Psoas muscle (tissue), 8 donors: ENCODE measurements around the gene UBR3. TPM values are rescaled to one million over a fixed set of nuclear protein-coding genes. Genes with fewer than 3 reads are reported as not detected.
"Not testable (repeated sequence)": the region's sequence is repeated elsewhere in the genome, so short reads cannot be mapped to it uniquely, and the experiment has no call there.

ENCODE experiments used
- ATAC-seq, 4 donors: fragments of 200-7000 bp; cut with Tn5 transposase; one replicate each; pipeline ENCODE4 v1.9.1; 2020; ENCODE audit warnings: moderate library complexity in 3 of 4, mild to moderate bottlenecking in 2 of 4
- DNase-seq, 2 donors: peaks; one replicate each; pipeline ENCODE4 v3.0.0-alpha.2; 2020
- H3K27ac ChIP-seq: fragments of 200-600 bp; one replicate; pipeline ENCODE4 v1.8.0; 2022
- H3K27me3 ChIP-seq, 3 donors: fragments of 200-600 bp in 1 of 3; one replicate each; pipeline versions ENCODE4 v1.6.1 to v1.8.0; 2013 to 2022; ENCODE audit warnings: low read length in 2 of 3, mild to moderate bottlenecking in 2 of 3, moderate library complexity in 1 of 3; ENCODE audit not compliant: insufficient read depth in 3 of 3
- H3K36me3 ChIP-seq, 2 donors: fragments of 200-600 bp in 1 of 2; one replicate each; pipeline versions ENCODE4 v1.6.1 to v1.8.0; 2013 to 2022; ENCODE audit warnings: low read depth in 1 of 2, mild to moderate bottlenecking in 1 of 2, moderate library complexity in 1 of 2; ENCODE audit not compliant: insufficient read depth in 1 of 2
- H3K4me1 ChIP-seq: fragments of 200-600 bp; one replicate; pipeline ENCODE4 v1.8.0; 2022
- H3K4me3 ChIP-seq: fragments of 200-600 bp; one replicate; pipeline ENCODE4 v1.8.0; 2022; ENCODE audit warnings: mild to moderate bottlenecking
- H3K9me3 ChIP-seq: fragments of 200-600 bp; one replicate; pipeline ENCODE4 v1.8.0; 2022
- WGBS, 3 donors: extraction: QIAGEN DNeasy Blood & Tissue Kit; methylation state at CpG; one replicate each; pipeline versions ENCODE4 v1.1.6 to v1.1.7; 2013; 5-methylcytosine and 5-hydroxymethylcytosine counted together
- intact Hi-C, 2 donors: fragments of 100-400 bp; cut with DNase I; formaldehyde crosslinking; loops; one replicate each; pipeline versions ENCODE4 v1.11.0 to v1.14.2; 2022
- polyA plus RNA-seq, 3 donors: library from polyadenylated mRNA; stranded (reverse); fragments of 200-250 nt; gene quantifications; one replicate each; pipeline ENCODE4 v1.2.3, GENCODE V29; 2013
- total RNA-seq, 4 donors: library from RNA; stranded (reverse); fragmentation: NEBNext Ultra II Directional in 2 of 4; extraction: Animal tissue kit (Norgen Biotek cat#: 25700) in 2 of 4; gene quantifications; one replicate each; pipeline versions ENCODE4 v1.2.1 to v1.2.4, GENCODE V29; 2021 to 2023
- TF ChIP-seq, protein P1 (sequence below): fragments of 200-600 bp; IDR thresholded peaks from one replicate; pipeline ENCODE4 v1.8.0; 2022; ENCODE audit warnings: antibody characterized with exemption
- donor health status: healthy with polysubstance abuse.
- donor health status: DM: no; HTN: no; CAD: no; lungs with moderate emphysema.
- donor health status: Bipolar disorder and iron deficiency.
- donor health status: healthy.
- donor health status: DM: yes; HTN: yes; CAD: no.
- donor health status: DM: no; HTN: no; CAD: no.
- donor health status: DM: no; HTN: no; CAD: no.
- donor health status: DM: yes; HTN: yes; CAD: no.

Gene UBR3
- total and polyA plus RNA-seq, 7 donors: 28.7 to 202 (median 160) TPM

DNA sequence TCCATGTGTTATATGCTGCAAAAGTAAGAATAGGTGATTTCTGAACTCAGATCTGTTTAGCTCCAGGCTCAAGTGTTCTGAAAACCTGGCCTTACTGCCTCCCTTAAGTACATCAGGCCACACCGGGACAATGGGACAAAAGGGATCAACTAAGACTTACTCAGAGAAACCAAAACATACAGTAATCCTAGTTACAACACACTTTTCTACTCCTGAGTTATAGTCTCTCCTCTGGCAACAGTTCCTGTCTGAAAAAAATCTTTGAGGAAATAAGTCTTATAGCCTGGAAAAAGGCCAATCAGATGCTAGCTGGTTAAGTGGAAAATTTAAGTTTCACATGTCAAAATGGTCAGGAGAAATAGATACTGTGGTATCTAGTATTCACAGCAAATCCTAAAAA lies 8.1 kb upstream of the UBR3 start:
- DNase-seq: no peak
- Histone ChIP-seq H3K27me3 (no peaks in the 10 kb centered on the region), H3K27ac (no peak overlapping the region), H3K36me3 (peaks cover 2 to 74% of the 10 kb centered on the region in 2 donors), H3K9me3 (no peaks in the 10 kb centered on the region), H3K4me1 (peaks cover 27% of the 10 kb centered on the region), H3K4me3 (no peak overlapping the region)
- ATAC-seq: no peak
- intact Hi-C loops: no loop called here
- WGBS, 3 donors: 72 to 79% (median 79%) methylated on average over 1 of the region's 1 CpG
- TF ChIP-seq, protein P1, sequence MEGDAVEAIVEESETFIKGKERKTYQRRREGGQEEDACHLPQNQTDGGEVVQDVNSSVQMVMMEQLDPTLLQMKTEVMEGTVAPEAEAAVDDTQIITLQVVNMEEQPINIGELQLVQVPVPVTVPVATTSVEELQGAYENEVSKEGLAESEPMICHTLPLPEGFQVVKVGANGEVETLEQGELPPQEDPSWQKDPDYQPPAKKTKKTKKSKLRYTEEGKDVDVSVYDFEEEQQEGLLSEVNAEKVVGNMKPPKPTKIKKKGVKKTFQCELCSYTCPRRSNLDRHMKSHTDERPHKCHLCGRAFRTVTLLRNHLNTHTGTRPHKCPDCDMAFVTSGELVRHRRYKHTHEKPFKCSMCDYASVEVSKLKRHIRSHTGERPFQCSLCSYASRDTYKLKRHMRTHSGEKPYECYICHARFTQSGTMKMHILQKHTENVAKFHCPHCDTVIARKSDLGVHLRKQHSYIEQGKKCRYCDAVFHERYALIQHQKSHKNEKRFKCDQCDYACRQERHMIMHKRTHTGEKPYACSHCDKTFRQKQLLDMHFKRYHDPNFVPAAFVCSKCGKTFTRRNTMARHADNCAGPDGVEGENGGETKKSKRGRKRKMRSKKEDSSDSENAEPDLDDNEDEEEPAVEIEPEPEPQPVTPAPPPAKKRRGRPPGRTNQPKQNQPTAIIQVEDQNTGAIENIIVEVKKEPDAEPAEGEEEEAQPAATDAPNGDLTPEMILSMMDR: no peak

DNA sequence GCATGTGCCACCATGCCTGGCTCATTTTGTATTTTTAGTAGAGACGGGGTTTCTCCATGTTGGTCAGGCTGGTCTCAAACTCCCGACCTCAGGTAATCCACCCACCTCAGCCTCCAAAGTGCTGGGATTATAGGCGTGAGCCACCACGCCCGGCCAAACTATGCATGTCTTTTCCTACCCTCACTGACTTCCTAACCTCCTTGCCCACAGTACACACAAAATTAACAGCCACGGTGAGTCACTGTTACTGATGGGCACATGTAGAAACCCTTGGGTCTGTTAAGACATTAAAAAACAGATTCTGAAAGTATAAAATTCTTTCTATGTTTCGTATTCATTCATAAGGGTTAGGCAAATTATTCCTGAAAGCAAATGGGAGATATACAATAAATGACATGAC lies 7.2 kb upstream of the UBR3 start:
- H3K4me3 ChIP-seq, H3K27me3 ChIP-seq, ATAC-seq, DNase-seq, intact Hi-C loops, H3K27ac ChIP-seq, H3K9me3 ChIP-seq: not testable (repeated sequence)
- 82 to 89% (median 86%) methylated on average over 7 of the region's 7 CpGs for WGBS, 3 donors
- Histone ChIP-seq H3K4me1 (peaks cover 27% of the 10 kb centered on the region), H3K36me3 (peaks cover 2 to 64% of the 10 kb centered on the region in 2 donors)

DNA sequence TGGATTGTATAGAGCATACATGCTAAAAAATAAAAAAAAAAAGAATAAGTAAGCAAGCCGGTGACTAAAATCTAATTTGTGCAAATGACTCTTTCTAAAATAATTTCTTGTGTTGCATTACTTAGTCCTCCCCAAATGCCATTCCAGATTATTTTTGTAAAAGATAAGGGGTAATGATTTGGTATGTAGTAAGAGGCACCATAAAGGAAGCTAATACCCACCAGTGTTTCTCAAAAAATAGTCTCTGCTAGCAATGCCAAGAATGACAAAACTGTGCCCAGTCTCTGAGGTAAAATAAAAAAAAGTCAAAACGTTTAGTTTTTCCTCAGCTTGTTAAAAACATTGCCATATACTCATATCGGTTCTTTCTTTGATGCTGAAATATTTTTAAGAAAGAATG lies 5.2 kb upstream of the UBR3 start:
- H3K27me3 ChIP-seq: no peaks in the 10 kb centered on the region
- peak overlapping the region; percentile 88 for H3K4me3 ChIP-seq
- no peak for DNase-seq
- ATAC-seq: no peak
- H3K36me3 ChIP-seq: peaks cover 2 to 44% of the 10 kb centered on the region in 2 donors
- no peak overlapping the region for H3K27ac ChIP-seq
- intact Hi-C loops: no loop called here
- TF ChIP-seq, protein P1: no peak
- H3K9me3 ChIP-seq: no peaks in the 10 kb centered on the region
- WGBS, 3 donors: 64 to 77% (median 65%) methylated on average over 3 of the region's 3 CpGs
- H3K4me1 ChIP-seq: peaks cover 30% of the 10 kb centered on the region

DNA sequence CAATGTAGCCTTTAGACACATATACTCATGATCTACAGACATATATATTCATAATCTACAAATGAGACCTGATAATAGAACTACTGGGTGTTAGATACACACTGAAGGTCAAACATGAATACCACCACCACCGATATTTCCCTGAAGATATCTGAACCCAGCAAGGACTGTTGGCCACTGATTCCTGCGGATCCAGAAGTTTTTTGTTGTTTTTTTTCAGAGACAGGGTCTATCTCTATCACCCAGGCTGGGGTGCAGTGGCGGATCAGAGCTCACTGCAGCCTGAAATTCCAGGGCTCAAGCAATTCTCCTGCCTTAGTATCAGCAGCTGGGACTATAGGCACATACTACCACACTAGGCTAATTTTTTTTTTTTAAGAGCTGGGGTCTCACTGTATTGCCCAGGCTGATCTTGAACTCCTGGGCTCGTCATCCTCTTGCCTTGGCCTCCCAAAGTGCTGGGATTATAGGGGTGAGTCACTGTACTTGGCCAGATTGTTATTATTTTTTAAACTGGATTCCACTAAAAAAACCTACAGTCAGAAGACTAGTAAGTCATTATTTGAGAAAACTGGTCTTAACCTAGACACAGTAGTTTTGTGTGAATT lies 4.4 kb upstream of the UBR3 start:
- WGBS, 3 donors: 82 to 90% (median 84%) methylated on average over 4 of the region's 4 CpGs
- H3K4me3 ChIP-seq: peak overlapping the region; percentile 88

DNA sequence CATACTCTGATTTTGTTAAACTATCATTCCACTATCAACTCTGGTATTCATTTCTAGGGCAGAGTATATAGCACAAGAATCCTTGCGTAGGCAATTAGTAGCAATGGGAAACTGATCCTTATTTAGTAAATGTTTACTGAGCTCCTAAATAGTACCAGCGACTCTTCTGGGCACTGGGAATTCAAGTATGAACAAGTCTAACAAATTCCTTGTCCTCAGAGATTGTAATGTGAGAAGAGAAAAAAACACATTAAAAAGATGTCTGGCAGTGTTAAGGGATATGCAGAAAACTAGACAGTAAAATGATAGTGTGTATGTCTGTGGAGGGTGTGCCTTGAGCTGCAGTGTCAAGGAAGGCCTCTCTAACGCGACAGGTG lies 3.3 kb upstream of the UBR3 start:
- intact Hi-C loops: loop anchor here in 1 of 2 donors (2.0 kb wide), 1 partner anchor 103 kb away; no protein-coding TSS in a partner anchor
- DNase-seq: no peak
- peaks cover 31% of the 10 kb centered on the region for H3K4me1 ChIP-seq
- 11 to 17% (median 11%) methylated on average over 4 of the region's 4 CpGs for WGBS, 3 donors
- H3K27ac ChIP-seq: peak overlapping the region; percentile 98
- no peaks in the 10 kb centered on the region for H3K9me3 ChIP-seq
- TF ChIP-seq, protein P1: no peak
- H3K27me3 ChIP-seq: no peaks in the 10 kb centered on the region
- peak overlapping the region; percentile 88 for H3K4me3 ChIP-seq
- no peak for ATAC-seq
- H3K36me3 ChIP-seq: peaks cover under 1 to 25% of the 10 kb centered on the region in 2 donors

More for the DNA sequence above, 4.4 kb upstream of the UBR3 start:
- TF ChIP-seq, protein P1: no peak
- no peaks in the 10 kb centered on the region for H3K9me3 ChIP-seq
- peaks cover 2 to 36% of the 10 kb centered on the region in 2 donors for H3K36me3 ChIP-seq
- intact Hi-C loops: no loop called here
- DNase-seq (no peak), ATAC-seq (no peak)
- no peaks in the 10 kb centered on the region for H3K27me3 ChIP-seq
- H3K27ac ChIP-seq: peak overlapping the region; percentile 98
- H3K4me1 ChIP-seq: peaks cover 29% of the 10 kb centered on the region
